B cell (primary cell): ENCODE data around the gene NELFE. TPM values are rescaled to one million over a fixed set of nuclear protein-coding genes. Genes with fewer than 3 reads are reported as not detected.

Source experiments
- ATAC-seq: fragments of 200-7000 bp; cut with Tn5 transposase; one replicate; pipeline ENCODE4 v1.10.0; 2021; ENCODE audit warnings: low read depth, mild to moderate bottlenecking, moderate number of reproducible peaks, moderate library complexity
- CTCF ChIA-PET: fragments of 350-600 bp; sonication (Branson Sonifier 250); formaldehyde crosslinking; loops from one replicate; lab custom pipeline; 2021; ENCODE audit warnings: antibody characterized with exemption, inconsistent platforms; lab: Charles Lee
- POLR2A ChIA-PET: fragments of 350-600 bp; sonication (Branson Sonifier 250); formaldehyde crosslinking; loops from one replicate; lab custom pipeline; 2021; ENCODE audit warnings: antibody characterized with exemption; lab: Charles Lee
- DNase-seq: peaks from one replicate; pipeline ENCODE4 v3.0.0; 2013
- H2AFZ ChIP-seq: 2 replicates; pipeline ENCODE4 v1.6.1; 2012; ENCODE audit warnings: mild to moderate bottlenecking, low read depth, low read length; ENCODE audit not compliant: insufficient read depth, poor library complexity, severe bottlenecking
- H3K27ac ChIP-seq, 2 donors: 1 replicate in 1 of 2; 2 replicates in 1 of 2; pipeline ENCODE4 v1.5.1; 2012 to 2013; ENCODE audit warnings: low read length in 2 of 2, mild to moderate bottlenecking in 2 of 2, moderate library complexity in 1 of 2
- H3K27me3 ChIP-seq, 4 experiments: fragments of 200-600 bp in 1 of 4; sonication (generic) in 1 of 4; replicated peaks in 1 of 4; 1 replicate in 2 of 4; 2 replicates in 2 of 4; pipeline versions ENCODE4 v1.6.1 to v1.7.0; 2013 to 2016; ENCODE audit warnings: low read length in 3 of 4, mild to moderate bottlenecking in 2 of 4, mixed read lengths in 1 of 4, moderate library complexity in 1 of 4; ENCODE audit not compliant: insufficient read depth in 4 of 4, control insufficient read depth in 3 of 4; ENCODE audit errors: control extremely low read depth in 1 of 4
- H3K36me3 ChIP-seq, 2 experiments: replicated peaks in 1 of 2; 1 replicate in 1 of 2; 2 replicates in 1 of 2; pipeline versions ENCODE4 v1.6.1 to v1.7.1; 2013; ENCODE audit warnings: low read length in 1 of 2; ENCODE audit not compliant: insufficient read depth in 2 of 2, control insufficient read depth in 1 of 2; ENCODE audit errors: control extremely low read depth in 1 of 2, extremely low read depth in 1 of 2
- H3K4me1 ChIP-seq, 2 donors: fragments of 200-600 bp in 1 of 2; sonication (generic) in 1 of 2; 1 replicate in 1 of 2; 2 replicates in 1 of 2; pipeline versions ENCODE4 v1.5.1 to v1.6.1; 2013 to 2017; ENCODE audit warnings: low read length in 2 of 2; ENCODE audit not compliant: control insufficient read depth in 2 of 2, insufficient read depth in 2 of 2
- H3K4me2 ChIP-seq: replicated peaks from 2 replicates; pipeline ENCODE3; 2012; ENCODE audit warnings: mild to moderate bottlenecking, low read depth, low read length; ENCODE audit not compliant: poor library complexity, severe bottlenecking
- H3K4me3 ChIP-seq, 5 experiments: fragments of 200-600 bp in 1 of 5; sonication (generic) in 1 of 5; 1 replicate in 3 of 5; 2 replicates in 2 of 5; pipeline versions ENCODE4 v1.5.1 to v1.7.0; 2011 to 2016; ENCODE audit warnings: low read length in 4 of 5, mild to moderate bottlenecking in 4 of 5, low read depth in 2 of 5, control low read depth in 1 of 5, moderate library complexity in 1 of 5; ENCODE audit not compliant: insufficient read depth in 1 of 5; ENCODE audit errors: control extremely low read depth in 1 of 5, extremely low read depth in 1 of 5
- H3K79me2 ChIP-seq: fragments of 200-600 bp; sonication (generic); one replicate; pipeline ENCODE4 v1.6.0; 2016; ENCODE audit warnings: low read length; ENCODE audit not compliant: control insufficient read depth, insufficient read depth
- H3K9ac ChIP-seq: fragments of 200-600 bp; sonication (generic); 2 replicates; pipeline ENCODE4 v1.6.1; 2017; ENCODE audit warnings: mild to moderate bottlenecking, low read length, moderate library complexity
- H3K9me3 ChIP-seq, 3 donors: one replicate each; pipeline versions ENCODE4 v1.6.1 to v1.7.1; 2013; ENCODE audit warnings: low read length in 2 of 3; ENCODE audit not compliant: control insufficient read depth in 2 of 3, insufficient read depth in 1 of 3; ENCODE audit errors: control extremely low read depth in 1 of 3
- H4K20me1 ChIP-seq: 2 replicates; pipeline ENCODE4 v1.6.0; 2012; ENCODE audit warnings: mild to moderate bottlenecking, low read length; ENCODE audit not compliant: insufficient read depth, control insufficient read depth, poor library complexity, severe bottlenecking
- H3K27ac Mint-ChIP-seq: one replicate; pipeline ENCODE4 v1.8.0; 2021; ENCODE audit warnings: mixed read lengths
- H3K27me3 Mint-ChIP-seq: one replicate; pipeline ENCODE4 v1.8.0; 2021; ENCODE audit warnings: mixed read lengths
- H3K4me1 Mint-ChIP-seq: one replicate; pipeline ENCODE4 v1.8.0; 2021; ENCODE audit warnings: mixed read lengths
- H3K4me3 Mint-ChIP-seq: one replicate; pipeline ENCODE4 v1.8.0; 2021; ENCODE audit warnings: mixed read lengths
- H3K9me3 Mint-ChIP-seq: one replicate; pipeline ENCODE4 v1.8.0; 2022; ENCODE audit warnings: mixed read lengths; ENCODE audit not compliant: insufficient read depth
- CTCF ChIP-seq: fragments of 200-600 bp; IDR thresholded peaks from one replicate; pipeline ENCODE4 v1.8.0; 2022; ENCODE audit warnings: antibody characterized with exemption, mild to moderate bottlenecking
- EZH2 ChIP-seq: IDR thresholded peaks from 2 replicates; pipeline ENCODE4 v1.6.1; 2012; ENCODE audit warnings: borderline replicate concordance, low read depth, mild to moderate bottlenecking, moderate library complexity, low read length; ENCODE audit not compliant: insufficient read depth, poor library complexity, severe bottlenecking
- WGBS: methylation state at CpG from one replicate; pipeline ENCODE4 v1.1.5; 2013; ENCODE audit warnings: missing lambda C conversion rate; ENCODE audit not compliant: insufficient coverage; 5-methylcytosine and 5-hydroxymethylcytosine counted together
- intact Hi-C: fragments of 100-400 bp; cut with micrococcal nuclease; formaldehyde crosslinking; loops from one replicate; pipeline ENCODE4 v1.10.0; 2022
- polyA plus RNA-seq: library from polyadenylated mRNA; depleted of rRNA; stranded (reverse); fragments of >200 nt; gene quantifications from 2 replicates; pipeline ENCODE4 v1.2.3, GENCODE V29; 2012
- total RNA-seq, 2 donors: library from RNA; stranded (reverse); fragments of 120-200 nt in 1 of 2; gene quantifications; 1 replicate in 1 of 2; 2 replicates in 1 of 2; pipeline versions ENCODE4 v1.2.3 to v1.2.4, GENCODE V29; 2013 to 2022

The NELFE gene
- total and polyA plus RNA-seq, 2 donors (not counting 1 experiment from before 2014, with no cell fraction given), result 39.0 to 53.7 TPM

- H3K79me2 ChIP-seq, result no peaks in the 10 kb centered on the region
- Mint-ChIP-seq H3K27me3 (peaks cover 3% of the 10 kb centered on the region), H3K4me1 (no peaks in the 10 kb centered on the region), H3K9me3 (no peaks in the 10 kb centered on the region), H3K27ac (no peak overlapping the region), H3K4me3 (no peak overlapping the region)
- H3K27me3 ChIP-seq, result peaks cover 0 to 4% (median 0%) of the 10 kb centered on the region in 4 experiments
- no peaks in the 10 kb centered on the region for H3K4me1 ChIP-seq
- ChIA-PET CTCF (interaction anchor here (0.7 to 1.3 kb wide), 4 partner anchors 84 to 211 kb away, joined by 3 to 4 read pairs (median 3); no protein-coding TSS in a partner anchor), POLR2A (interaction anchor here (0.6 kb wide), 1 partner anchor 44 kb away, joined by 3 read pairs; the partner anchor contains the start of gene SLC44A4)
- no peaks in the 10 kb centered on the region for H3K36me3 ChIP-seq
- no peaks in the 10 kb centered on the region for H4K20me1 ChIP-seq
- intact Hi-C loops, result no loop called here
- H3K9ac ChIP-seq, result no peak overlapping the region
- H2AFZ ChIP-seq, result no peak overlapping the region
- H3K9me3 ChIP-seq, result no peaks in the 10 kb centered on the region
- no peak overlapping the region for H3K27ac ChIP-seq
- 16% methylated on average over 5 of the region's 5 CpGs for WGBS
- no peak overlapping the region for H3K4me3 ChIP-seq
- DNase-seq (peak; percentile 40), ATAC-seq (no peak)
- H3K4me2 ChIP-seq, result no peak overlapping the region
- no peak for TF ChIP-seq EZH2
- no peak for TF ChIP-seq CTCF
These were observed 35.8 kb downstream of the NELFE start for GRCh38 chr6:31922942-31923341.

DNA sequence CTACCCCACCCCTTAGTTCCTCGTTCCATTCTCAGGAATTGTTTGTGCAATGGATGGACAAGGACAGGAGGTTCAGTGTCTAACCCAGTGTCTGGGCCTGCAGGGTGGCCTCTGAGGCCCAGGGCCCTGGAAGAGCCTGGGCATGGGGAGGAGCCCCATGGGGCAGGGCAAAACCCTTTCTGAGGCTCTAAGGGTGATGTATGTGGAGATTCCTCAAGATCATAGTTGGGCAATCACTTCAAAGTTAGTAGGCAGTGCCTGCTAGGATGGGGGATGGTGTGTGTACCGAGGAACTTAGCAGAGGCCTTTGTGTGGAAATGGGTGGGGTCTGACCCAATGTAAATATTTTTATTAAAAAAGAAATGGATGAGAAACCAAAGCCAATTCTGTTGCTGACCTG is 38.0 kb downstream of the NELFE start:
- no peak for DNase-seq
- no peaks in the 10 kb centered on the region for H3K9me3 Mint-ChIP-seq
- no peak for ATAC-seq
- H2AFZ ChIP-seq, result no peak overlapping the region
- H3K4me3 ChIP-seq, result no peak overlapping the region
- WGBS, result 75% methylated on average over 2 of the region's 2 CpGs
- H3K79me2 ChIP-seq, result no peaks in the 10 kb centered on the region
- intact Hi-C loops, result no loop called here
- CTCF ChIA-PET, result interaction anchor here (3.1 kb wide), 1 partner anchor 31 kb away, joined by 12 read pairs; no protein-coding TSS in a partner anchor
- no peaks in the 10 kb centered on the region for H3K27me3 ChIP-seq
- H3K4me1 ChIP-seq, result no peaks in the 10 kb centered on the region
- no peak overlapping the region for H3K9ac ChIP-seq
- TF ChIP-seq EZH2 (no peak), CTCF (no peak)
- H3K4me2 ChIP-seq, result no peak overlapping the region
- H3K9me3 ChIP-seq, result no peaks in the 10 kb centered on the region
- no peaks in the 10 kb centered on the region for H3K4me1 Mint-ChIP-seq
- H3K27me3 Mint-ChIP-seq, result peaks cover 3% of the 10 kb centered on the region
- POLR2A ChIA-PET, result no interaction called here
- H3K27ac ChIP-seq, result no peak overlapping the region
- no peak overlapping the region for H3K27ac Mint-ChIP-seq
- H3K36me3 ChIP-seq, result no peaks in the 10 kb centered on the region
- H3K4me3 Mint-ChIP-seq, result no peak overlapping the region
- H4K20me1 ChIP-seq, result no peaks in the 10 kb centered on the region
